ENCODE measurements around the gene TPGS1. TPM values are rescaled to one million over a fixed set of nuclear protein-coding genes. Genes with fewer than 3 reads are reported as not detected.

TPGS1 gene, protein sequence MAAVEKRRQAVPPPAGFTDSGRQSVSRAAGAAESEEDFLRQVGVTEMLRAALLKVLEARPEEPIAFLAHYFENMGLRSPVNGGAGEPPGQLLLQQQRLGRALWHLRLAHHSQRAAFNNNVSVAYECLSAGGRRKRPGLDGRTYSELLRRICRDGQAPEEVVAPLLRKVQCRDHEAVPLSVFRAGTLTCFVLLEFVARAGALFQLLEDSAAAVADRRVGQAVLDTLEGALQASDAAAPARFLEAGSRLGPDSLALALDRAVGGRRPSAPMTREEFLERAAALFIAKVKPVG
- total RNA-seq, result 10 to 100 TPM; 13.3 to 14.4 TPM

DNA sequence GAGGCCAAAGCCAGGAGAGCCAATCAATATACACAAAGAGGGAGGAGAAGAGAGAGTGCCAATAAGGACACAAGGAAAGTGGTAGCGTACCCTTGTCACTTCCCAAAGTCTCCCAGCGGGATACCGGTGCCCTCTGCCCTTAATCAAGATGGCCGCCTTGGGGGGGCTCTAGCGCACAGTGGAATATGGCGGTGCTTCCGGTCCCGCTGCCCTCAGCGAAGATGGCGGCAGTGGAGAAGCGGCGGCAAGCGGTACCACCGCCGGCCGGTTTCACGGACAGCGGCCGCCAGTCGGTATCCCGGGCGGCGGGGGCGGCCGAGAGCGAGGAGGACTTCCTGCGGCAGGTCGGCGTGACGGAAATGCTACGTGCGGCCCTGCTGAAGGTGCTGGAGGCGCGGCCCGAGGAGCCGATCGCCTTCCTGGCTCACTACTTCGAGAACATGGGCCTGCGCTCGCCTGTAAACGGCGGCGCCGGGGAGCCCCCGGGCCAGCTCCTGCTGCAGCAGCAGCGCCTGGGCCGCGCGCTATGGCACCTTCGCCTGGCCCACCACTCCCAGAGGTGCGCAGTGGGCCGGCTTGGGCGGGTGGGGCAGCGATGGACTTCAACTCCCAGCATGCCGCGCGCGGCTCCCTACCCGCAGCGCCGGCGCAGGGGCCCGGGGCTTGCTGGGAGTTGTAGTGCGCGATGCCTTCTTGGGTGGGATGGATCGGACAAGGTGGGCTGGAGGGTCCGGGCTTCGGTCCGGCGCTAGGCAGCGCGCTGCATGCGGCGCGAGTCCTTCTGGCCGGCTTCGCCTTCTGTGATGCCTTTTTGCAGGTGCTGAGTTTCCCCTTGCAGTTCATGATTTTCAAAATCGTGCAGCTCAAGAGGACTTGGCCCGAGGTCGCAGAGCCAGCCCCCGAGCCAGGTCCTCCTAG lies at the start of gene TPGS1:
Gene TPGS1, plus strand, starts transcription at position 212 of the 918 bp plus-strand sequence. Its CDS starts 10 bp downstream, at position 222.
- Histone ChIP-seq H3K27ac (peak within 1 kb of the TSS; percentile 93), H3K4me1 (peaks cover 17% of the 10 kb centered on the region), H3K27me3 (no peaks in the 10 kb centered on the region), H3K36me3 (no peaks in the 10 kb centered on the region), H3K9me3 (no peaks in the 10 kb centered on the region), H3K4me3 (peak within 1 kb of the TSS; percentile 100), H3K9ac (ENCODE audit: low read depth in 2 of 2, low read length in 2 of 2) (peak within 1 kb of the TSS; percentile 74)
- intact Hi-C loops (cut with DNase I), result no loop called here
- TF ChIP-seq, protein P1, sequence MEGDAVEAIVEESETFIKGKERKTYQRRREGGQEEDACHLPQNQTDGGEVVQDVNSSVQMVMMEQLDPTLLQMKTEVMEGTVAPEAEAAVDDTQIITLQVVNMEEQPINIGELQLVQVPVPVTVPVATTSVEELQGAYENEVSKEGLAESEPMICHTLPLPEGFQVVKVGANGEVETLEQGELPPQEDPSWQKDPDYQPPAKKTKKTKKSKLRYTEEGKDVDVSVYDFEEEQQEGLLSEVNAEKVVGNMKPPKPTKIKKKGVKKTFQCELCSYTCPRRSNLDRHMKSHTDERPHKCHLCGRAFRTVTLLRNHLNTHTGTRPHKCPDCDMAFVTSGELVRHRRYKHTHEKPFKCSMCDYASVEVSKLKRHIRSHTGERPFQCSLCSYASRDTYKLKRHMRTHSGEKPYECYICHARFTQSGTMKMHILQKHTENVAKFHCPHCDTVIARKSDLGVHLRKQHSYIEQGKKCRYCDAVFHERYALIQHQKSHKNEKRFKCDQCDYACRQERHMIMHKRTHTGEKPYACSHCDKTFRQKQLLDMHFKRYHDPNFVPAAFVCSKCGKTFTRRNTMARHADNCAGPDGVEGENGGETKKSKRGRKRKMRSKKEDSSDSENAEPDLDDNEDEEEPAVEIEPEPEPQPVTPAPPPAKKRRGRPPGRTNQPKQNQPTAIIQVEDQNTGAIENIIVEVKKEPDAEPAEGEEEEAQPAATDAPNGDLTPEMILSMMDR (IDR thresholded peaks at IDR 0.05), result no peak
- DNase-seq, result peak; percentile 83

DNA sequence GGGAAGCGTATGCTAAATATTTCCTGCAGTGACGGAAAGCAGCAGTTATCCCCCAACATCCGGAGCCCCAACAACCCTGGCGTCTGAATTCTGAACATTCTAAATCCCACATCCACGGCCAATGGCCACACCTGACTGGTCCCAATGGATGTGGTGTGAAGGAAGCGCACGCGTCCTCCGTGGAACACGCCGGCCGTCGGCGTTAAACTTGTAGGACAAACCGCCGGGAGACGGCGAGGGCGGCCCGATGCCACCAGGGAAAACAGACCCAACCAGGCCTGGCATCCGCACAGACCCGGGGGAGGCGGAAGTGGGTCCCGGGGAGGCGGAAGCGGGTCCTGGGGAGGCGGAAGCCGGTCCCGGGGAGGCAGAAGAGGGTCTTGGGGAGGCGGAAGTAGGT lies 49.7 kb upstream of the TPGS1 start:
- H3K36me3 ChIP-seq, result no peaks in the 10 kb centered on the region
- intact Hi-C loops (cut with DNase I), result no loop called here
- TF ChIP-seq, protein P1 (IDR thresholded peaks at IDR 0.05), result no peak
- DNase-seq, result no peak
- no peak overlapping the region for H3K9ac ChIP-seq (ENCODE audit: low read depth in 2 of 2, low read length in 2 of 2)
- H3K4me1 ChIP-seq, result no peaks in the 10 kb centered on the region
- H3K27ac ChIP-seq, result no peak overlapping the region
- no peaks in the 10 kb centered on the region for H3K9me3 ChIP-seq
- H3K4me3 ChIP-seq, result no peak overlapping the region
- H3K27me3 ChIP-seq, result no peaks in the 10 kb centered on the region

DNA sequence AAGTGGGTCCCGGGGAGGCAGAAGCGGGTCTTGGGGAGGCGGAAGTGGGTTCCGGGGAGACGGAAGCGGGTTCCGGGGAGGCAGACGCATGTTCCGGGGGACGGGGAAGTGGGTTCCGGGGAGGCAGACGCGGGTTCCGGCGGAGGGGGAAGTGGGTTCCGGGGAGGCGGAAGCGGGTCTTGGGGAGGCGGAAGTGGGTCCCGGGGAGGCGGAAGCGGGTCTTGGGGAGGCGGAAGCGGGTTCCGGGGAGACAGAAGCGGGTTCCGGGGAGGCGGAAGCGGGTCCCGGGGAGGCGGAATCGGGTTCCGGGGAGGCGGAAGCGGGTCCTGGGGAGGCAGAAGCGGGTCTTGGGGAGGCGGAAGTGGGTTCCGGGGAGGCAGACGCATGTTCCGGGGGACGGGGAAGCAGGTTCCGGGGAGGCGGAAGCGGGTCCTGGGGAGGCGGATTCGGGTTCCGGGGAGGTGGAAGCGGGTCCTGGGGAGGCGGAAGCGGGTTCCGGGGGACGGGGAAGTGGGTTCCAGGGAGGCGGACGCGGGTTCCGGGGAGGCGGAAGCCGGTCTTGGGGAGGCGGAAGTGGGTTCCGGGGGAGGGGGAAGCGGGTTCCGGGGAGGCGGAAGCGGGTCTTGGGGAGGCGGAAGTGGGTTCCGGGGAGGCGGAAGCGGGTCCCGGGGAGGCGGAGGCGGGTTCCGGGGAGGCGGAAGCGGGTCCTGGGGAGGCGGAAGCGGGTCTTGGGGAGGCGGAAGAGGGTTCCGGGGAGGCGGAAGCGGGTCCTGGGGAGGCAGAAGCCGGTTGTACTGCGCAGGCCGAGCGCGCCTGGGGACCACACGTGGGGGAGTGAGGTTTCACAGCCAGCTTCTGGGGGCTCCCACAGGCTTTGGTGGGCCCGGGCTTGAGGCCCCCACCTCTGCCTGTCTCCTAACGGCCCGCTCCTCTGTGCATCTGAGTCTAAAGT lies 48.9 kb upstream of the TPGS1 start:
- DNase-seq, result no peak
- H3K36me3 ChIP-seq, result no peaks in the 10 kb centered on the region
- no peak overlapping the region for H3K4me3 ChIP-seq
- H3K27ac ChIP-seq, result no peak overlapping the region
- TF ChIP-seq, protein P1 (IDR thresholded peaks at IDR 0.05), result no peak
- no peaks in the 10 kb centered on the region for H3K9me3 ChIP-seq
- H3K9ac ChIP-seq (ENCODE audit: low read depth in 2 of 2, low read length in 2 of 2), result no peak overlapping the region
- no peaks in the 10 kb centered on the region for H3K27me3 ChIP-seq
- intact Hi-C loops (cut with DNase I), result no loop called here
- no peaks in the 10 kb centered on the region for H3K4me1 ChIP-seq

DNA sequence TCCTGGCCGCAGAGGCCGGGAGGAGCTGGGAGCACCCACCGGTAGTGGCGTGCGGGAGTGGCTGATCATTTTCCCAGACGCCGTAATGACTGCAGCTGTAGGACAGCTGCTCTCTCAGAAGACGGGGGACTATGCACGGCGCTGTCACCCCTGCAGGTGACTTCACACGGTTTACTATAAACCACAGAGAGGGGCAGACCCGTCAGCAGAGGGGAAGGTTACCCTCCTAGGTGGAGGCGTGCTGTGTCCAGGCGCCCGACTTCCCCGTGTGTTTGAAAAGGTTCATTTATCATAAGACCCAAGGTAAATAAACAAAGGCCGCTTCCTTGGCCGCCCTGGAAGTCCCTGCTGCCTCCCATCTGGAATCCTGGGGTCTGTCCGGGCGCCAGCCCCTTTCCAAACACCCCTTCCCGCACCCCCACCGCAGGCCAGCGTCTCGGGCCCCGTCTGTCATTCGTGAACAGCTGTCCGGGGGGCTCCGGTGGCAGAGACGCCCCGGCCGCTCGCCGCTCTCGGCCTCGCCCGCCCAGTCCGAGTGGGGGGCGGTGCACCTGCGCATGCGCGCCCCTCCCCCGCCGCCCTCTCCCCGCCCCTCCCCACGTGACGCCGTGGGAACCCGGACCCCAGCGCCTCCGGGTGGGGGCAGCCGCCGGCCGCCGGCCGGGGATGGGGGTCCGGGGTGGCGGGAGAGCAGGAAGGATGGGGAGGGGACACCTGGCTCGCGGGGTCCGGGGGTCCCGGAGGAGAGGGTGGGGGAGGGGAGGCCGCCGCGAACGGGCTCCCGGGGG lies 47.4 kb upstream of the TPGS1 start:
- H3K27me3 ChIP-seq, result no peaks in the 10 kb centered on the region
- DNase-seq, result peak; percentile 56
- H3K4me3 ChIP-seq, result peak overlapping the region; percentile 57
- H3K36me3 ChIP-seq, result no peaks in the 10 kb centered on the region
- H3K9ac ChIP-seq (ENCODE audit: low read depth in 2 of 2, low read length in 2 of 2), result peak overlapping the region; percentile 3 to 73
- no peaks in the 10 kb centered on the region for H3K4me1 ChIP-seq
- H3K9me3 ChIP-seq, result no peaks in the 10 kb centered on the region
- TF ChIP-seq, protein P1 (IDR thresholded peaks at IDR 0.05), result no peak
- intact Hi-C loops (cut with DNase I), result no loop called here
- peak overlapping the region; percentile 65 for H3K27ac ChIP-seq

Data from colonic mucosa (tissue), 4 donors.